ENCODE measurements around the gene ERCC6L2.

- TF ChIP-seq ZFP3 (CRISPR knock-in tag; IDR thresholded peaks at IDR 0.05) (no peak), ZNF8 (CRISPR knock-in tag; IDR thresholded peaks at IDR 0.05) (no peak), CSDC2 (CRISPR knock-in tag; IDR thresholded peaks at IDR 0.05) (no peak)
Measured at GRCh38 chr9:95839012-95839411, 36.5 kb upstream of the ERCC6L2 start.
